Duodenal mucosa (tissue), 2 donors: Measurements from ENCODE around the gene ATG4A.
A peak's percentile ranks its signal among the peaks of the same experiment; 100 is the strongest.

Experiments used
- H3K27ac ChIP-seq: one replicate; pipeline ENCODE4 v1.7.0; 2013; ENCODE audit warnings: low read depth, low read length
- H3K27me3 ChIP-seq, 2 donors: one replicate each; pipeline ENCODE4 v1.7.0; 2013; ENCODE audit warnings: low read length in 2 of 2, control low read depth in 1 of 2; ENCODE audit not compliant: insufficient read depth in 2 of 2, control insufficient read depth in 1 of 2
- H3K36me3 ChIP-seq, 2 donors: one replicate each; pipeline ENCODE4 v1.7.0; 2013; ENCODE audit warnings: low read length in 2 of 2, control low read depth in 1 of 2; ENCODE audit not compliant: insufficient read depth in 2 of 2, control insufficient read depth in 1 of 2
- H3K4me1 ChIP-seq, 2 donors: one replicate each; pipeline ENCODE4 v1.7.0; 2013; ENCODE audit warnings: low read length in 2 of 2, control low read depth in 1 of 2; ENCODE audit not compliant: insufficient read depth in 2 of 2, control insufficient read depth in 1 of 2
- H3K4me3 ChIP-seq, 2 donors: one replicate each; pipeline ENCODE4 v1.7.0; 2013; ENCODE audit warnings: low read length in 2 of 2, low read depth in 1 of 2
- H3K9ac ChIP-seq, 2 donors: one replicate each; pipeline ENCODE4 v1.7.0; 2013; ENCODE audit warnings: low read length in 2 of 2, low read depth in 1 of 2
- H3K9me3 ChIP-seq, 2 donors: one replicate each; pipeline ENCODE4 v1.7.0; 2013; ENCODE audit warnings: low read length in 2 of 2, control low read depth in 1 of 2; ENCODE audit not compliant: control insufficient read depth in 1 of 2

ATG4A gene

DNA sequence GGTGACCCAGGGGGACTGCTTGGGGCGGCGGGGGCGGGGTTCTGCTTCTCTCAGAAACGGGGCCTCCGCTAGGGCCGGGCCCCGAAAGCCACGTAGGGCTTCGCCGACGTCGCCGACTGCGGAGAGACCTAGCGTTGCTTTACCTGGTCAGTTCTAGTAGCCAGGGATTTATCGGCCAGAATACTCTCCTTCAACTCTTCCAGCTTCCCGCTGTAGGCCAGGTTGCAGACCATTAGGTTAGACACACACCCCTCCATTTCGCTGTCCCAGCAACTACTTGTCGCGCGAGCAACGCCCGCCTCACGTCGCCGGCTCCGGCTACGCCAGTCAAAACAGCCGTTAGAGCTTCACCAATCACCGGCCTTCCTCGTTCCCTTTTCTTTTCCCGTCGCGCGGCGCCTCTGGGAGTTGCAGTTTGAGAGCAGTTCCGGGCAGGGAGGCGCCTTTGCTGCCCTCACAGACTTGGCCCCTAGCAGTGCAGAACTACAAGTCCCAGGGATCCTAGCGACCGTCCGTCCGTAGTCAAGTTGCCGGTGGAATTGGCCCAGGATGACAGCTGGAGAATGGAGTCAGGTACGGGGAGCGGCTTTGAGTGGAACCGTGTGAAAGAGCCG, at the start of gene ATG4A, which contains the start of gene PSMD10:
TSS of gene ATG4A (plus strand) at position 515 of the 614 bp plus-strand sequence. CDS start at position 564, 49 bp downstream.
TSS of gene PSMD10 (minus strand) at position 279 of the 614 bp plus-strand sequence. CDS start at position 257, 22 bp downstream.
- Histone ChIP-seq H3K4me1 (peaks cover 0 to 5% of the 10 kb centered on the region in 2 donors), H3K4me3 (peak within 1 kb of the TSS; percentile 88), H3K9me3 (no peaks in the 10 kb centered on the region), H3K27me3 (no peaks in the 10 kb centered on the region), H3K9ac (peak within 1 kb of the TSS; percentile 77 to 85), H3K36me3 (peaks cover 0 to 17% of the 10 kb centered on the region in 2 donors), H3K27ac (peak within 1 kb of the TSS; percentile 81)

DNA sequence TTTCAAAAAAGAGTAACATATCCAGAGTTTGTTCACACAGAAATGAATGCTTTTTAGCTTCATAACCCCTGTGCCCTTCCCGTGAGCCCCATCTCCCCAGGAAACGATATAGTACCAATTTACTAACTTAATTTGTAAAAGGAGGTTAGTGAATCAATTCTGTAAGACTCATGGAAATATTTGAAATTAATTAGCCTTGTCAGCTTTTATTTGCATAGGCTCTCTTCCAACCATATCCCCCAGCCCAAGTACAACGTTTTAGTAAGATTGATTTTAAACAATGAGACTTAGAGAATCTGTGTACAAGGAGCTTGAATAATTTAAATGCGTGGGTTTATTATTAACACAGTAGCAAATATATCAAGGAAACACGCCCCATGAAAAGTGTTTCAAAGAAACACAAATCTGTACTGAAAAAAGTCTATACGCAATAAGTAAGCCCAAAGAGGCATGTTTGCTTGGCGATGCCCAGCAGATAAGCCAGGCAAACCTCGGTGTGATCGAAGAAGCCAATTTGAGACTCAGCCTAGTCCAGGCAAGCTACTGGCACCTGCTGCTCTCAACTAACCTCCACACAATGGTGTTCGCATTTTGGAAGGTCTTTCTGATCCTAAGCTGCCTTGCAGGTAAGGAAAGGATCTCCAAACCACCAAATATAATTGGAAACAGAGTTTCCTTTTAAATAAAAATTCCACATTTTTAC, 46.9 kb upstream of the ATG4A start, which contains the start of gene VSIG1:
TSS of gene VSIG1 (plus strand) at position 512 of the 703 bp plus-strand sequence. CDS start at position 578, 66 bp downstream.
- H3K4me3 ChIP-seq: no peak within 1 kb of the TSS
- no peak within 1 kb of the TSS for H3K9ac ChIP-seq
- H3K36me3 ChIP-seq: no peaks in the 10 kb centered on the region
- H3K9me3 ChIP-seq: no peaks in the 10 kb centered on the region
- H3K27me3 ChIP-seq: no peaks in the 10 kb centered on the region
- H3K4me1 ChIP-seq: peaks cover 0 to 3% of the 10 kb centered on the region in 2 donors
- H3K27ac ChIP-seq: no peak within 1 kb of the TSS

DNA sequence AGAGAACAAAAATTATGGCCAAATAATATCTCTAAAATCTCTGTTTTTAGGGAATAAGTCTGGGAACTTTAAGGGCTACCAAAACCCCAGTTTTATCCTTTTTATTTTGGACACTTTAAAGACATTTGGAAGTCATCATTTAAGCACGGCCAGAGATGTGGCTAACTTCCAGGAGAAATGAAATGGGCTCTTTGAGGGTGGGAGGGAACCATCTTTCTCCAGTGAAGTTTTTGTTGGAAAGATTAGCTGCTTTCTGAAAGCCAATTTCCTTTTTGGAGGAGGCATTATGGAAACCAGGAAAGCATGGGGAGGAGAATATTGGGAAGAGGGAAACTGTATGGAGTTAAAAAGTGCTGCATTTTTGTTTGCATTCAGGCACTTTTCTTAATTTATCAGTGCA, 41.9 kb upstream of the ATG4A start:
- no peaks in the 10 kb centered on the region for H3K27me3 ChIP-seq

DNA sequence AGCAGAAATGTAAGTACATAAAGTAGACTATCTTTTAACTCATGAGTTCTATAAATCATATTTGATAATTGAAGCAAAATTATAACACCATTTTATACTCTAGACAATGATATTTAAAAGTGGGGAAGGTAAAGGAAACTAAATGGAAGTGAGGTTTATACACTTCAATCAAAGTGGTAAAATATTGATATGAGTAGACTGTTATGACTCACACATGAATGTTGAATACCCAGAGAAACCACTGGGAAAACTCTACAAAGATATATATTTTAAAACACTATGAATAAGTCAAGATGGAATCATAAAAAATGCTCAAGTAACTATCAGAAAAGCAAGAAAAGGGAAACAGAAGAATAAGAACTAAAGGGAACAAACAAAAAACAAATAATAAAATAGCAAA, 38.4 kb upstream of the ATG4A start:
- Histone ChIP-seq H3K9ac (no peak overlapping the region), H3K4me1 (no peaks in the 10 kb centered on the region), H3K4me3 (no peak overlapping the region), H3K9me3 (no peaks in the 10 kb centered on the region), H3K27me3 (no peaks in the 10 kb centered on the region), H3K27ac (no peak overlapping the region), H3K36me3 (no peaks in the 10 kb centered on the region)

More for the DNA sequence above, 41.9 kb upstream of the ATG4A start:
- Histone ChIP-seq H3K4me3 (no peak overlapping the region), H3K9me3 (no peaks in the 10 kb centered on the region), H3K4me1 (no peaks in the 10 kb centered on the region), H3K9ac (no peak overlapping the region), H3K36me3 (no peaks in the 10 kb centered on the region), H3K27ac (no peak overlapping the region)

- Histone ChIP-seq H3K4me1 (no peaks in the 10 kb centered on the region), H3K4me3 (no peak overlapping the region), H3K36me3 (no peaks in the 10 kb centered on the region), H3K9ac (no peak overlapping the region), H3K27me3 (no peaks in the 10 kb centered on the region), H3K27ac (no peak overlapping the region), H3K9me3 (no peaks in the 10 kb centered on the region)
Observed at GRCh38 chrX:108055546-108055945, 36.0 kb upstream of the ATG4A start.

DNA sequence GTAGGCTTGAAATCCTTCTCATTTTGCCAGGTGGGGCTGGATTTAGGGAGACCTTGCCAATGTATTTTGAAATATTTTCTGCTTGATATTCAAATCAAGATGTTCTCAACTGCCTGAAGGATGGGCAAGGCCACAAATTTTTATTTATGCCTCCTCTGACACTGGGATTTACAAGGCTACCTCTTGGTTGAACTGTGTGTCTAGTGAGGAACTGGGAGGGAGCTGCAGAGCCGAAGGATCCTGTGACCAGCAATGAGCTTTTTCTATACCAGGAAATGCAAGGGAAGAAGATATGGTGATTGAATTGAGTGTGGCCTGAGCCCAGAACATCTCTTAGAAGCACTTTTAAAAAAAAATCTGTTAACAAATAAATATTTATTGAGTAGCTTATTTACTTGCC, 31.8 kb upstream of the ATG4A start:
- H3K36me3 ChIP-seq: no peaks in the 10 kb centered on the region
- H3K4me1 ChIP-seq: no peaks in the 10 kb centered on the region
- no peaks in the 10 kb centered on the region for H3K27me3 ChIP-seq
- H3K27ac ChIP-seq: no peak overlapping the region
- no peaks in the 10 kb centered on the region for H3K9me3 ChIP-seq
- H3K9ac ChIP-seq: no peak overlapping the region
- H3K4me3 ChIP-seq: no peak overlapping the region

DNA sequence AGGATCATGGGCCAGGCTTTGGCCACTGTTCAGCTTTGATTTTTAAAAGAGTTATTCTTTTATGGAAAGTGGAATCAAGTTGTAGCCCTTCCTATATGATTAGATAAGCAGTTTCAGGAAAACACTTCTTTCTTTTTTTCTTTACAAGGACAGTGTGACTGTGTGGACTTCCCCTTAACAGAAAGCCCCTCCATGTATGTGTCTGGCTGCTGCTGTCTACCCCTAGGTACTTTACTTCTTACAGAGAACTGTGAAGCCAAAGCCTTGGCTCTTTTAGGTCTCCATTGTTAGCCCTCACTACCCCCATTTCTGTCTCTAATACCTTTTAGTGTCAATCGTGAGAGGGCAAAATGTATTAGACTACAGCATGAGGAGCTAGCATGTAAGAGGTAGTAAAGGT, 27.6 kb upstream of the ATG4A start:
- H3K9me3 ChIP-seq: no peaks in the 10 kb centered on the region
- H3K27ac ChIP-seq: no peak overlapping the region
- no peaks in the 10 kb centered on the region for H3K36me3 ChIP-seq
- H3K9ac ChIP-seq: no peak overlapping the region
- no peaks in the 10 kb centered on the region for H3K4me1 ChIP-seq
- H3K4me3 ChIP-seq: no peak overlapping the region
- H3K27me3 ChIP-seq: no peaks in the 10 kb centered on the region

GRCh38 chrX:108064613-108065012, 27.0 kb upstream of the ATG4A start:
- Histone ChIP-seq H3K36me3 (no peaks in the 10 kb centered on the region), H3K27ac (no peak overlapping the region), H3K9ac (no peak overlapping the region), H3K4me1 (no peaks in the 10 kb centered on the region), H3K9me3 (no peaks in the 10 kb centered on the region), H3K4me3 (no peak overlapping the region), H3K27me3 (no peaks in the 10 kb centered on the region)

- Histone ChIP-seq H3K27ac (no peak overlapping the region), H3K36me3 (no peaks in the 10 kb centered on the region), H3K4me1 (no peaks in the 10 kb centered on the region), H3K9ac (no peak overlapping the region), H3K9me3 (no peaks in the 10 kb centered on the region), H3K4me3 (no peak overlapping the region), H3K27me3 (no peaks in the 10 kb centered on the region)
Observed at GRCh38 chrX:108068121-108068520, 23.5 kb upstream of the ATG4A start.

DNA sequence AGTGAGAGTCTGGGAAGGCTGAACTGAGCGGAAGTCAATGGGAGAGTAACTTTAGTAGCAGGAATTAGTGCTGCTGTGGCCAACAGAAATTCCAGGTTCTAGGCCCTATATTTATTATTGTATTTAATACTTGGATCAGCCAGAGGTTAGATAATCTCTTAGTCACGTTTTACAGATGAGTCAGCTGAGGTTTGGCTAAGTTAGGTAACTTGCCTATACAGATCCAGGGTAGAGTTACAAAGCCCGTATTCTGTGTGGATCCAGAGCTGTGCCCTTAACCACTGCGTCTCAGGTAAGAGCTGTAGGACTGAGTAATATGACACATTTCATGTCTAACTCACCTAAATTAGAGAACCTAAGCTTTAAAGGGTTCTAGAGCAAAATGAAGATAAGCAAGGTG, 20.7 kb upstream of the ATG4A start:
- Histone ChIP-seq H3K36me3 (no peaks in the 10 kb centered on the region), H3K9ac (no peak overlapping the region), H3K27me3 (no peaks in the 10 kb centered on the region), H3K9me3 (no peaks in the 10 kb centered on the region), H3K4me1 (no peaks in the 10 kb centered on the region), H3K27ac (no peak overlapping the region), H3K4me3 (no peak overlapping the region)
